AG08395 (cell line): ENCODE data around the gene AMH.

Experiments used
- DNase-seq: peaks from one replicate; pipeline ENCODE4 v3.0.0; 2012; ENCODE audit warnings: mixed read lengths, low spot score

Gene AMH

DNA sequence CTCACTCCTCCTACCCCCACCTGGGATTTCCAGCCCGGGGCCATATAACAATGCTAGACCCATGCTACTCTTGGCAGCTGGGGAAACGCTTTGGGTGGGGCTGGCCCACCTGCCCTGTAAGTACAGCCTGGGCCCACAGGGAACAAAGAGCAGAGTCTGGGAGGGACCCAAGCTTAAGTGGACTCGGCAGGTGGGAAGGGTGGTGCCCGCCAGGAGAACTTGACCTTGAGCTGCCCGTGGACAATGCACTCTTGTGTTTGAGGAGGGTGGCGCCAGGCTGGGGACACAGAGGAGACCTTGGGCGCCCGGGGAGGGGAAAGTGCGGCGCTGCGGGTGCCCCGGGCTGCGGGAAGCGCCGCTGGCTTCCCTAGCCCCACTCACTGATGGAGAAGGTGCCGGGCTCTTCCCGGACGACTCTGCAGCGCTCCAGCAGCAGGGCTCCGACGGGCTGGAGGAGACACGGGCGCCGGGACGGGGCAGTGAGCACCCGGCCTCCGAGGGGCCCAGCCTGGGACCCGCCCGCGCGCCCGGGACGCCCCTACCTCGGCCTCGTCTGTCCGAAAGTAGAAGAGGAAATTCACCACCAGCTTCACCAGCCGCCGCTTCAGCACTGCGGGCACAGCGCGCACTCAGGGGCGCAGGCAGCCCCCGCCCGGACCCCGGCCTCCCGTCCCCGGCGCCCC is 13.6 kb upstream of the AMH start:
- DNase-seq, result no peak

DNA sequence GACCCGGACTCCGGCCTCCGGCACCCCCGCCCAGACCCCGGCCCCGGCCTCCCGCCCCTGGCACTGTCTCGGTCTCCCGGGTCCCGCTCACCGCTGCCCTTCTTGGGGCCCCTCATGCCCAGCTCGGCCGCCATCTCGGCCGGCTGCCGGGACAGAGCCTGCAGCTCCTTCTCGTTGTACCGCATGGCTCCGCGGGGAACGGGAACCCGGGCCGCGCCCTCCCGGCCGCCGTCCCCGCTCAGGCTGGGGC is 13.1 kb upstream of the AMH start:
- no peak for DNase-seq

DNA sequence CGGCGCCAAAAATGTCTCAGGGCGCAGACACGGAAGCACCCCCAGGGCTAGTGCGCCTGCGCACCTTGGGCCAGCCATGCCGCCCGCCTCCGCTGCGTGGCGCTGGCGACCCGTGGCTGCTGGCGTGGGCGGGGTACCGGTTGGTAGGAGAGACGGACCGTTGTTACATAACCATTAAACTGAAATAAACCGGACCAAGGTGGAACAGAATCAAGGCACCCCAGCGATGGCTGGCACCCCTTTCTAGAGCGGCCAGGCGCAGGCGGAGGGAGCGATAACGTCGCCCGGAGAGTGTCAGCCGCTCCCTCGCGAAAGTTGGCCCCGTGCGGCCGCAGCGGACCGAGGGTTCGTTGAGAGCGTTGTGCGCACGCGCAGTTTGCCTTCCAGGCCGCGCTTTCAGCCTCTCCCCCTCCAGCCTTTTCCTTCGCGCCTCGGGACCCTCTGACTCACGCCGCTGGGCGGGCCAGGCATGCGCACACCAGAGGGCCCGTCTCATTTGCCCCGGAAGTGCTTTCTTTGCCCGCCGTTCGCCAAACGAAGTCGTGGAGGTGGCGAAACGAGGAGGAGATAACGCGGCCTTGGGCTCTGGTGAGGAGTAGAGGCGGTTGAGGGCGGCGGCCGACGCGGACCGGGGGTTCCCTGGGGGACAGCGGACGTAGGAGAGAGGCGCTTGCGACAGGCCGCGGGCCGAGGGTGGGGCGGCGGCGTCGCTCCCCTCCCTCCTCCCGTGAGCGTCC is 12.6 kb upstream of the AMH start, which contains the start of the genes PLEKHJ1 and SF3A2:
Gene PLEKHJ1 (minus strand): TSS at position 16 of the 737 bp plus-strand sequence. CDS start 81 bp downstream, outside the sequence.
Gene SF3A2 (plus strand): TSS at position 511 of the 737 bp plus-strand sequence. CDS start 6,595 bp downstream, outside the sequence.
- DNase-seq, result peak; percentile 100

DNA sequence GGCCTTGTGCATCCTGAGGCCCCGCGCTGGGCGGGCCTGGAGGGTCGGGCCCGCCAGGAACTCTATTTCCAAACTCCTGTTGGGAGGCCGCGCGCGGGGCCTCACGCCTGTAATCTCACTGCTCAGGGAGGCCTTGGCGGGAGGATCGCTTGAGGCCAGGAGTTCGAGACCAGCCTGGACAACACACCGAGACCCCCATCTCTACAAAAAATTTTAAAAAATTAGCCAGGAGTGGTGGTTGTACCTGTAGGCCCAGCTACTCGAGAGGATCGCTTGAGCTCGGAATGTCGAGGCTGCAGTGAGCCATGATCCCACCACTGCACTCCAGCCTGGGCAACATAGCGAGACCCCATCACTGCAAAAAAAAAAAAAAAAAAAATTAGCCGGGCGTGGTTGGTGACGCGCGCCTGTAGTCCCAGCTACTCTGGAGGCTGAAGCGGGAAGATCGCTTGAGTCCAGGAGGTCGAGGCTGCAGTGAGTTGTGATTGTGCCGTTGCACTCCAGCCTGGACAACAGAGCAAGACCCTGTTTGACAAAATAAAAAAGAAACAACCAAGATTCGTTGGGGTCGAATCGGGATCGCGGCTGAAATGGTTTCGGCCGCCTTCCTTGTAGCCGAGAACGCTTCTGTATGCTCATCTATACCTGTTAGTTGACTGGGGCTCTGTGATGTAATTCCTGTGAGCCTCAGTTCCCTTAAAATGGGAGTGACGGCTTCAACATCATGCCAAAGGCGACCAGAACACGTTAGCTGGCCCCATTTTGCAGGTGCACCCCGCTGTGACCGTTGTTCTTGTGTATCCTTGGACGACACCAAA is 11.9 kb upstream of the AMH start:
- no peak for DNase-seq

DNA sequence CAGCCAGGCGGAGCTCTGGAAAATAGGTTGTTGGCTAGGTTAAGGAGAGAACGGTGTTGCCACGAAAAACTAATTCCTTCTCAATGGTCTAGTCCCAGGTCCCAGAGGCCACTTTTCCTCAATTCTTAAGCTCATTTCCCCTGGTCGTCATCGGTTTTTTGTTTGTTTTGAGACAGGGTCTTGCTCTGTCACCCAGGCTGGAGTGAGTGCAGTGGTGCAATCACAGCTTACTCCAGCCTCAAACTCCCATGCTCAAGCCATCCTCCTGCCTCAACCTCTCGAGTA is 11.3 kb upstream of the AMH start:
- DNase-seq, result no peak

DNA sequence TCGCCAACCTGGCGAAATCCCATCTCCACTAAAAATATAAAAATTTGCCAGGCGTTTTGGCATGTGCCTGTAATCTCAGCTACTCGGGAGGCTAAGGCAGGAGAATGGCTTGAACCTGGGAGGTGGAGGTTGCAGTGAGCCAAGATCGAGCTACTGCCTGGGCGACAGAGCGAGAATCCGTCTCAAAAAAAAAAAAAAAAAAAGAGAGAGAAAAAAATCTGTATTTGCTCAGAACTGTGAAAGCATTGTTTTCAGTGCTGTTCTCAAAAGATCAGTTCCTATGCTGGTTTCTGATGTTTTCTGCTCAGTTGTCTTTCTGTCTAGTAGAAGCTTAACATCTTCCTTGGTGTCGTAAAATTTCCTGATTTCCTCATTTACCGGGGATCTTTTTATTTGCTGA is 9.9 kb upstream of the AMH start:
- DNase-seq, result no peak

DNA sequence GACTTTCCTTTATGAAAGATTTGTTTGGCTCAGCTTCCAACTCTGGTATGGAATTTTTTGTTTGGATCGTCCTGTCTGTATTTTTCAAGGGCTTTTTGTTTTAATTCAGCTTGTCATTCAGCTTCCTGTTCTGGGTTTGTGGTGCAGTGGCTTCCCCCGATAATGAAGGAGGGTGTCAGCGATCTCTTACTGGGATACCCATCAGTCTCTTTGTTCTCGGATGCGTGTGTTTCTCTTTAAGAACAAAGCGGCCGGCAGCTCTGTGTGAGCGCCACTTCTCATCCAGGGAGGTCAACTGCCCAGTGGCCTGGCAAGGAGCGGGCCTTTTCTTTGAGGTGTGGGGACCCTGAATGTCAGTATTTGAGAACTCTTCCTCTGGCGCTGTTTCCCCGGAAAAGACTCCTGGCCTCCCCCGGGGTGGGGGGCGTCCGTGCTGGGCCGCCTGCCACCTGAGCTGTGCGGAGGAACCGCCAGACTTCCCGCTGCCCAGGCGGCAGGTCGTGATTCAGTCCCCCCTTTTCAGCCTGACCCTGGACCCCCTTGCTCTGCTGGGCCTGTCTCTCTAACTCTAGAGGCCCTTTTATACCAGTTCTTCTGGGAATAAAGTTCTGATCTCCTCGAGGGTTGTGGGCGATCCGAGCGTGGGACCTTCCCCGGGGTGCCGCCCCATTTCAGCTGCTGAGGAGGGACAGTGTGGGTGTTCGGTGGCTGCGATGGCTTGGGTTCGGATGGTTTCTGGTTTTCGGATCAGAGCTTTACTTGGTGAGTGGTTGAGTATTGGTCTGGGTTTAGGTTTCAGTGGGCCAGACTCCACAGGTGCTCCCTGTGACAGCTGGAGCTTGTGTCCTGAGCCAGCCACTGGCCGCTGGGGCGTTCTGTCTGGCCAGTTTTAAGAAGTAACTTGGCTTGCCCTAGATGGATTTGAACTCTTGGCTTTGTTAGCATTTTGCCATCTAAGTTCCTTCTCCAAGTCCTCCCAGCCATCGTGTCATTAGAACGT is 9.1 kb upstream of the AMH start:
- no peak for DNase-seq

DNA sequence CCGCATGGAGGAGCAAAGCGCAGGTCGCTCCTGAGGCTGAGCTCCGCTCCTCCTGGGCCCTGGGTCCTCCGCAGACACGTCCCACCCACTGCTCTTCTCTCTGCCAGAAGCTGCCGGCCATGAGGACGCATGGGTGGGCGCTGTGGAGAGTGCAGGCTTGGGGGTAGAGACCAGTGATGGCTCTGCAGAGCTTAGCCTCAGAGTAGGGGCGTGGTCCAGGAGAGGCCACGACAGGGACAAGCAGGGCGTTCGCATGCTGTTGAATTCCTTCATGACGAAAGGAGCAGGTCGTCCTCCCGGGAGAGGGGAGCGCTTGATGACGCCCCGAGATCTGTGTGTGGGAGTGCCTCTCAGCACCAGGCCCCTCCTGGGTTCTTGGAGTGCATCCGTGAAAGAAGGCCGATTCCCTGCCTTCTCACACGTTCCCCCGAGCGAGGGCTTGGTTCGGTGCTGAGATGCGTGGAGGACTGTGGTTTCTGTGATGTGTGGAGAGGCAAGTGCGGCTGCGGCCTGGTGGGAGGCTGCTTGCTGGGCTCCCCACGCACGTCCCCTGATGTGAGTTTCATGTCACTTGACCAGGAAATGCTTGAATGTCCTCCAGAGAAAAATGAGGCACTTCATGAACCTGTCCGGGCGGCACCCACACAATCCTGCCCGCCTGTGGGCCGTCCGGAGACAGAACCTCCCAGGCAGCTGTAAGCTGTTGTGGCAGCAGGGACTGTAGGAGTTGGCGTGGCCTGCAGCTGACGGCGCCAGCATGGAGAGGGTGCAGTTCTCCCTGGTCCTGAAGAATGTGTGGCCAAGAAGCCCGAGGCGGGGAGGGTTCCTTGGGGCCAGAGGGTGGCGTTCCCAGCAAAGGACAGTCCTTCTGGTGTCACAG is 8.0 kb upstream of the AMH start:
- no peak for DNase-seq

DNA sequence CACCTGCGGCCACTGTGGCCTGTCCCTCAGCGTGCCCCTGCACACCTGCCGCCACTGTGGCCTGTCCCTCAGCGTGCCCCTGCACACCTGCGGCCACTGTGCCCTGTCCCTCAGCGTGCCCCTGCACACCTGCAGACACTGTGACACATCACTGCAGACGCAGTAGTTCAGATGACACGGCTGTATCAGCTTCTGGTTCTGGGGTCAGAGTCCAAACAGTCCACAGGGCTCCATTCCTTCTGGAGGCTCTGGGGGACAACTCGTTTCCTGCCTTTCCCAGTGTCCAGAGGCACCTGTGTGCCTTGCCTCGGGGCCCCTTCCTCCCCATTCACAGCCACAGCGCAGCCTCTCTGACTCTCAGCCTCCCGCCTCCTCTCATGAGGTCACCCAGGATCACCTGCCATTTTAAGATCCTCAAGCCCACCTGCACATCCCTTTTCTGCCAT is 7.0 kb upstream of the AMH start:
- DNase-seq, result no peak

DNA sequence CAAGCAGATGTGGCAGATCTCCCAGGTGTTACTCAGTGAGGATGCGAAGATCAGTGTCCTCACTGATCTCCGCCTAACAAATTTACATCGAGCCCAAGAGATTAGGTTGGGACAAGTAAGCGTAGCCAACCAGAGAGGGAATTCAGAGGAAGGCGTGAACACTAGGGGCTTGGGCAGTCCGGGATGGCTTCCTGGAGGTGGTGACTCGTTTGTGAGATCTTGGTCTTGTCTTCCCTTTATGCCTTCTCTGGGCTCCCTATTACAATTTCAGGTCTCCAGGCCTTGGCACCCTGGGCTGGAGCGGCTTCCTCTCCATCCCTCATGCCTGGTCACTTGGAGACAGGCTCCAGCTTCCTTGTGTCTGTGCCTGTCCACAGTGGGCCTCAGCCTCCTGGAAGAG is 6.3 kb upstream of the AMH start:
- DNase-seq, result no peak

DNA sequence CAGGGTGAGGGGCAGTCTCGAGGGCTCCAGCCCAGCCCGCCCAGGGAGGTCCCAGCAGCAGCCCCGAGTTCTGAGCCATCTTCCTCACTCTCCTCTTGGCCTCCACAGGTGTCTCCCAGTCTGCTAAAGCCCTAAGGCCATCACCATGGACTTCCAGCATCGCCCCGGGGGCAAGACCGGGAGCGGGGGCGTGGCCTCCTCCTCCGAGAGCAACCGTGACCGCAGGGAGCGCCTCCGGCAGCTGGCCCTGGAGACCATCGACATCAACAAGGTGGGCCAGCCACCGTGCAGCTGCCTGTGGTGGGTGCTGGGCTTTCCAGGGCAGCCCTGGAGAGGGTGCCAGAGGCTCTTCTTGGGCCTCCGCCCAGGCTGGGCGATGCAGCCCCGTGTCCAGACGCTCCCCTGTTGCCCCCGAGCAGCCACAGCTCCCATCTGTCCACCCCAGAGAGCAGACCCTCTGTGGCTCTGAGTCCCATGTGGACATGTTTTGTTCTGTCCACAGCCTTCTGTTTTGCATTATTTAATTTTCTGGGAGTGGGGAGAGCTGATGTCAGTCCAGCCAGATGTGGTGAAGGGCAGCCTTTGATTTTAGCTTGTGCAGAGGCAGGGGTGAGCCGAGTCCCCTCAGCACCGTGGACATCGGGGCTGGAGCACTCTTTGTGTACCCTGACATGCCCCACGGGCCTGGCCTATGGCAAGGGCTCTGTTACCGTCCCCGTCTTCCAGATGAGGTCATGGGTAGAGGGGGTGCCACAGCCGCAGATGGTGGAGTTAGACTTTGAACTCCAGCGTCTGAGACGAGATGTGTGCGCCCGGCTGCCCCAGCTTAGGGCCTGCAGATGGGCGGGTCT is 5.6 kb upstream of the AMH start:
- DNase-seq, result no peak

DNA sequence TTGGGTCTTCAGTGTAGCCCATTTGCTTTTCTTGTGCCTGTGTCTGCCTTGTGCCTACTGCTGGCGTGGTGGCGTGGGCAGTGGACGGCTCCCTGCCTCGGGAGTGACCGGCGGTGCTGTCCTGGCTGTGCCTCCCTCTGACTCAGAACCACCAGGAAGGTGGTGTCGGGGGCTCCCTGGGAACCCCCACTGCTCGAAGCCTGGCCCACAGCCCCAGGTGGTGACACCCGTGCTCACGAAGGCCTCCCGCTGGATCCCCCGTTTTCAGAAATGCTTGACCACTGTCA is 5.1 kb upstream of the AMH start:
- DNase-seq, result no peak

DNA sequence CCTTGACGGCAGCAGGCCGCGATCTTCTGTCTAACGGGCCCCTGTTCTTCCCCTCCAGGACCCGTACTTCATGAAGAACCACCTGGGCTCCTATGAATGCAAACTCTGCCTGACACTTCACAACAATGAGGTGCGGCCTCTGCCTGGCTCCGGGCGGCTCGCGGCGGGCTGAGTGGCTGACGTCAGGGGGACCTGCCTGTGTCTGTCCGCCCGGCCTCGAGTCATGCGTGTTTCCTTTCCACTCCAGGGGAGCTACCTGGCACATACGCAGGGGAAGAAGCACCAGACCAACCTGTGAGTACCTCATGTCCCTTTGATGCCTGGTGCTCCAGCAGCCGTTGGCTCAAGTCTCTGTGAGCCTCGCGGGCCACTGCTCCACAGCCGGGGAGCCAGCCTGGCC is 4.6 kb upstream of the AMH start:
- DNase-seq, result no peak

DNA sequence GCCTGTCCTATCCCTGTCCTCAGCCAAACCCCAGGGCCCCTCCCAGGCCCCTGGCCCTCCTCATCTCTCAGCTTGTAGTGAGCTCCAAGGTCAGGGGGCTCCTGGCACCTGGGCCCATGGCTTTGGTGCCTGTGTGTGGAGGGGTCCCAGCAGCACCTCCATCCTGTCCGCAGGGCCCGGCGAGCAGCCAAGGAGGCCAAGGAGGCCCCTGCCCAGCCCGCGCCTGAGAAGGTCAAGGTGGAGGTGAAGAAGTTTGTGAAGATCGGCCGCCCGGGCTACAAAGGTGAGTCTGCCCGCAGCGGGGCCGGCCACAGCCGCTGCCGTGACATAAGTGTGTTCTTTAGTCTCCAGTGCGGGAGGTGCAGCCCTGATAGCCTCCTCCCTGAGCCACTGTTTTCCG is 3.9 kb upstream of the AMH start:
- DNase-seq, result no peak

DNA sequence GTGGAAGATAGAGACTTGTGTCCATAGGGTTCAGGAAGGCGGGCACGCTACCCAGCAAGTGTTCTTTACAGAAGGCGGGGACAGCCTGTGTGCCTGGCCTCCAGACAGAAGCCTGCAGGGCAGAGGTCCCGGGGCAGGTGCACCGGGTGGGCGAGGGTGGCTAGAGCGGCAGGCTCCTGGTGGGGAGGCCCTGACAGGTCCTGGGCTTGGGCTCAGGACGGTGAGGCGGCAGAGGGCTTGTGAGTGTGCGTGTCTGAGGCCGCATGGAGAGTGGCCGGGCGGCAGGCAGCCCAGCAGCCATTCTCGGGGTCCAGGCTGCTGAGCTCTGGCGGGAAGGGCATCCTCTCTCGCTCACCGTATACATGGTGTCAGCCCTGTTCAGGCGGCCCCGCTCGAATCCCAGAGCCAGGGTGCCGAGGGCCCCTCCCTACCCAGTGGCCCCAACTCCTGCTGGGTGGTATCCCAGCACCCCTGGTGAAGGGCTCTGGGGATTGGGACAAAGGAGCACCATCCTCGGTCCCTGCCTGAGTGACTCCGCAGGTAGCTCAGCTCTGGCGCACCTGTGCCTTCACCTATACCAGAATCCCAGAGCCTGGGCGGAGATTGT is 3.0 kb upstream of the AMH start:
- no peak for DNase-seq

DNA sequence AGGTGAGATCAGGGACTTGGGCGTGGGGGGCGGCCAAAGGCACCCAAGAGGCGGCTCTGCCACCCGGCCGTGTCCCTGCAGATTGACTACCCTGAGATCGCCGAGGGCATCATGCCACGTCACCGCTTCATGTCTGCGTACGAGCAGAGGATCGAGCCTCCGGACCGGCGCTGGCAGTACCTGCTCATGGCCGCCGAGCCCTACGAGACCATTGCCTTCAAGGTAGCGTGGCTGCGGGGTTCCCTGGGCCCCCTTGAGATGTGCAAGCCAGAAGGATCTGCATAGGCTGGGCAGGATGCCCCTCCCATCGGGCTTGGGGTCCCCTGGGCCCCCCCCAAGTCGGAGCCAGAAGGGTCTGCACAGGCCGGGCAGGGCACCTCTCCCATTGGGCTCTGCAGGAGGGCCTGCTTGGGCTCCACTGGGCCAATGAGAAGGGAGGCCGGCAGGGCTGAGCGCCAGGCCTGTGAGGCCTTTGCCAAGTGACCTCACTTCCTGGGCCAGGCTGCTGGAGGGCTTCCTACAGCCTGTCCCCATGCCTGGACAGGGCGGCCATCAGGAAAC is 2.2 kb upstream of the AMH start:
- peak; percentile 74 for DNase-seq

DNA sequence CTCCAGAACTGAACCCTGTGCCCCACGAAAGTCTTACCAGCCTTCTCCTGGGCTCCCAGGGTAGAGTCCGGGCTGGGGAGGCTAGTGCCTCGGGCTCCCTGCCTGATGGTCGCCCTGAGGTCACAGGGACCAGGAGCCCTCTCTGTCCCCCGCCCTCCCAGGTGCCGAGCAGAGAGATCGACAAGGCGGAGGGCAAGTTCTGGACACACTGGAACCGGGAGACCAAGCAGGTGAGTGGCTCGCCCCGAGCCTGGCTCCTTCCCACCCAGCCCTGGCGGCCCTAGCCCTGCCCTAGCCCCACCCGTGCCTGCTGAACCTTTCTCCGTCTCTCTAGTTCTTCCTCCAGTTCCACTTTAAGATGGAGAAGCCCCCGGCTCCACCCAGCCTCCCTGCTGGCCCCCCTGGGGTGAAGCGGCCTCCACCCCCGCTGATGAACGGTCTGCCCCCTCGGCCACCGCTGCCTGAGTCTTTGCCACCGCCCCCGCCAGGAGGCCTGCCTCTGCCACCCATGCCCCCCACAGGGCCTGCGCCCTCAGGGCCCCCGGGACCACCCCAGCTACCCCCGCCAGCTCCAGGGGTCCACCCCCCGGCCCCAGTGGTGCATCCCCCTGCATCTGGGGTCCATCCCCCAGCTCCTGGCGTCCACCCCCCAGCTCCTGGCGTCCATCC is 1.6 kb upstream of the AMH start:
- no peak for DNase-seq

DNA sequence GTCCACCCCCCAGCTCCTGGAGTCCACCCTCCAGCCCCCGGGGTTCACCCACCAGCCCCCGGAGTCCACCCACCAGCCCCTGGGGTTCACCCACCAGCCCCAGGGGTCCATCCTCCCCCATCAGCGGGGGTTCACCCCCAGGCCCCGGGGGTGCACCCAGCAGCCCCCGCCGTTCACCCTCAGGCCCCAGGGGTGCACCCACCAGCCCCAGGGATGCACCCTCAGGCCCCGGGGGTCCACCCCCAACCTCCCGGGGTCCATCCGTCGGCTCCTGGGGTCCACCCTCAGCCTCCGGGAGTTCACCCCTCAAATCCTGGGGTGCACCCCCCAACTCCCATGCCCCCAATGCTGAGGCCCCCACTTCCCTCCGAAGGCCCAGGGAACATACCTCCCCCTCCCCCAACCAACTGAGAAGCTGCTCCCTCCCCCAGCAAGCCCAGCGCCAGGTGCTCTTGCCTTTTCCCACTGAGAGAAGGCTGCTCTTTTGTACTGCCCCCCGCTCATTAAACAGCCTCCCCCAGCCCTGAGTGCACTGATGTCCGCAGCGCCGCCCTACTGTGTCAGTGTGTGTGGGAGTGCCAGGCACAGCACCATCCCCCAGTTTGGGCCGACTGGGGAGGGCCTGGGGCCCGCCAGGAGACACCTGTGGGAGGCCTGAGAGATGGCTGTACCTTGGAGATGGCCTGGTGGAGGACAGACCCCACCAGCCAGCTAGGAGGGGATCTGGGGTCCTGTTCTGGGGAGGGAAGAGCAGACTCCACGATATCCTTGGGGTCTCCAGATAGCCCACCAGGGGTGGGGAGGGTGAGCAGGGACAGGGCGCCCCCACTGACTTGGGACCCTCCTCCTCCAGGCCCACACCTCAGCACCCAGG is 750 bp upstream of the AMH start:
- DNase-seq, result no peak
